Measurements from ENCODE around the gene TCF19. TPM values are rescaled to one million over a fixed set of nuclear protein-coding genes. Genes with fewer than 3 reads are reported as not detected.

The TCF19 gene
- total RNA-seq, 4 donors from 2014 or later, result 18.9 to 24.2 (median 20.8) TPM

- no peak for DNase-seq (ENCODE audit: low spot score in 2 of 2)
- H3K4me3 ChIP-seq (ENCODE audit: low read depth, poor library complexity, severe bottlenecking), result no peak within 1 kb of the TSS
- 59 to 73% methylated on average over 25 to 26 of the region's 26 CpGs for WGBS, 2 donors
- TF ChIP-seq POLR2A (IDR thresholded peaks at IDR 0.05) (no peak), CTCF (IDR thresholded peaks at IDR 0.05) (no peak)
- intact Hi-C loops (cut with DNase I; ENCODE audit: low total_unique reads), result no loop called here
Observed at GRCh38 chr6:31120151-31120915, 38.1 kb upstream of the TCF19 start, which contains the start of gene CDSN. Gene CDSN, minus strand, starts transcription at chr6:31120446. Its CDS starts 27 bp downstream, at chr6:31120419.

- no peak for TF ChIP-seq CTCF (IDR thresholded peaks at IDR 0.05)
- no peak for TF ChIP-seq POLR2A (IDR thresholded peaks at IDR 0.05)
- no peak for DNase-seq (ENCODE audit: low spot score in 2 of 2)
- intact Hi-C loops (cut with DNase I; ENCODE audit: low total_unique reads), result no loop called here
- 87 to 91% methylated on average over 12 of the region's 12 CpGs for whole genome bisulfite sequencing, 2 donors
- H3K4me3 ChIP-seq (ENCODE audit: low read depth, poor library complexity, severe bottlenecking), result no peak overlapping the region
Observed at GRCh38 chr6:31121131-31121790, 37.1 kb upstream of the TCF19 start.

- 40 to 49% methylated on average over 16 of the region's 16 CpGs for WGBS, 2 donors
- DNase-seq (ENCODE audit: low spot score in 2 of 2), result no peak
- TF ChIP-seq POLR2A (IDR thresholded peaks at IDR 0.05), result no peak
- TF ChIP-seq CTCF (IDR thresholded peaks at IDR 0.05), result no peak
- no peak overlapping the region for H3K4me3 ChIP-seq (ENCODE audit: low read depth, poor library complexity, severe bottlenecking)
- intact Hi-C loops (cut with DNase I; ENCODE audit: low total_unique reads), result no loop called here
Observed at GRCh38 chr6:31122791-31123706, 35.3 kb upstream of the TCF19 start.

GRCh38 chr6:31125162-31125561 is 33.2 kb upstream of the TCF19 start:
- peak; percentile 60 to 92 for DNase-seq (ENCODE audit: low spot score in 2 of 2)
- intact Hi-C loops (cut with DNase I; ENCODE audit: low total_unique reads), result no loop called here
- WGBS, 2 donors, result 25 to 44% methylated on average over 8 of the region's 8 CpGs
- TF ChIP-seq POLR2A (IDR thresholded peaks at IDR 0.05), result no peak
- TF ChIP-seq CTCF (IDR thresholded peaks at IDR 0.05), result no peak
- H3K4me3 ChIP-seq (ENCODE audit: low read depth, poor library complexity, severe bottlenecking), result no peak overlapping the region

- no peak for DNase-seq (ENCODE audit: low spot score in 2 of 2)
- 40 to 41% methylated on average over 12 of the region's 12 CpGs for WGBS, 2 donors
Observed at GRCh38 chr6:31125586-31126363, 32.6 kb upstream of the TCF19 start.

More at GRCh38 chr6:31125586-31126363, 32.6 kb upstream of the TCF19 start:
- intact Hi-C loops (cut with DNase I; ENCODE audit: low total_unique reads), result no loop called here
- TF ChIP-seq POLR2A (IDR thresholded peaks at IDR 0.05) (no peak), CTCF (IDR thresholded peaks at IDR 0.05) (no peak)
- H3K4me3 ChIP-seq (ENCODE audit: low read depth, poor library complexity, severe bottlenecking), result no peak overlapping the region

Measured in lower leg skin (tissue), 4 donors.